ENCODE results near the gene DNAJC17. TPM values are rescaled to one million over a fixed set of nuclear protein-coding genes. Genes with fewer than 3 reads are reported as not detected.
A peak's percentile ranks its signal among the peaks of the same experiment; 100 is the strongest.

Gene DNAJC17
- total RNA-seq, 2 donors from 2014 or later = 38.1 to 48.0 TPM

DNA sequence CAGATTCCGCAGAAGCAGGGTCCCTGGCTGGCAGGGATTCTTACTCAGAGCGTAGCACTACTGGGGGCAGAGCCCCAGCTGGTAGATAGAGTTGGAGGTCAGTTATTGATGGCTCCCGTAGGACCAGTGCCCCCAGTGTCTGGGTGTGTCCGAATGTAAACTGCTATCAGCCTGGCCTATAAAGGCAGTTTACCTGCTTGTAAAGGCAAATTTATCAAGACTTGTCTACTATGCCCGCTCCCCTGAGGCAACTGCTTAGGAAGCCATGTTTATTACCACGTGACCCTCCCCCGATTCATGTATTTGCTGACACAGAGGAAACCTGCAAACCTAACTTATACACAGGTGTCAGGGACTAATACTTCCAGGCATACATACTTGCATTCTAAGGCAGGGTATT is 21.8 kb upstream of the DNAJC17 start:
- peak overlapping the region; percentile 91 for H3K27ac ChIP-seq
- no peaks in the 10 kb centered on the region for H3K27me3 ChIP-seq
- TF ChIP-seq, protein P1, sequence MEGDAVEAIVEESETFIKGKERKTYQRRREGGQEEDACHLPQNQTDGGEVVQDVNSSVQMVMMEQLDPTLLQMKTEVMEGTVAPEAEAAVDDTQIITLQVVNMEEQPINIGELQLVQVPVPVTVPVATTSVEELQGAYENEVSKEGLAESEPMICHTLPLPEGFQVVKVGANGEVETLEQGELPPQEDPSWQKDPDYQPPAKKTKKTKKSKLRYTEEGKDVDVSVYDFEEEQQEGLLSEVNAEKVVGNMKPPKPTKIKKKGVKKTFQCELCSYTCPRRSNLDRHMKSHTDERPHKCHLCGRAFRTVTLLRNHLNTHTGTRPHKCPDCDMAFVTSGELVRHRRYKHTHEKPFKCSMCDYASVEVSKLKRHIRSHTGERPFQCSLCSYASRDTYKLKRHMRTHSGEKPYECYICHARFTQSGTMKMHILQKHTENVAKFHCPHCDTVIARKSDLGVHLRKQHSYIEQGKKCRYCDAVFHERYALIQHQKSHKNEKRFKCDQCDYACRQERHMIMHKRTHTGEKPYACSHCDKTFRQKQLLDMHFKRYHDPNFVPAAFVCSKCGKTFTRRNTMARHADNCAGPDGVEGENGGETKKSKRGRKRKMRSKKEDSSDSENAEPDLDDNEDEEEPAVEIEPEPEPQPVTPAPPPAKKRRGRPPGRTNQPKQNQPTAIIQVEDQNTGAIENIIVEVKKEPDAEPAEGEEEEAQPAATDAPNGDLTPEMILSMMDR (IDR thresholded peaks at IDR 0.05) = no peak
- peak overlapping the region in 1 of 2 donors; percentile 71 for H3K9ac ChIP-seq (ENCODE audit: low read depth in 2 of 2, low read length in 2 of 2)
- no peaks in the 10 kb centered on the region for H3K9me3 ChIP-seq
- H3K36me3 ChIP-seq = no peaks in the 10 kb centered on the region
- peak overlapping the region; percentile 4 for H3K4me3 ChIP-seq
- H3K4me1 ChIP-seq = no peaks in the 10 kb centered on the region
- peak; percentile 75 for DNase-seq
- intact Hi-C loops (cut with DNase I) = no loop called here

DNA sequence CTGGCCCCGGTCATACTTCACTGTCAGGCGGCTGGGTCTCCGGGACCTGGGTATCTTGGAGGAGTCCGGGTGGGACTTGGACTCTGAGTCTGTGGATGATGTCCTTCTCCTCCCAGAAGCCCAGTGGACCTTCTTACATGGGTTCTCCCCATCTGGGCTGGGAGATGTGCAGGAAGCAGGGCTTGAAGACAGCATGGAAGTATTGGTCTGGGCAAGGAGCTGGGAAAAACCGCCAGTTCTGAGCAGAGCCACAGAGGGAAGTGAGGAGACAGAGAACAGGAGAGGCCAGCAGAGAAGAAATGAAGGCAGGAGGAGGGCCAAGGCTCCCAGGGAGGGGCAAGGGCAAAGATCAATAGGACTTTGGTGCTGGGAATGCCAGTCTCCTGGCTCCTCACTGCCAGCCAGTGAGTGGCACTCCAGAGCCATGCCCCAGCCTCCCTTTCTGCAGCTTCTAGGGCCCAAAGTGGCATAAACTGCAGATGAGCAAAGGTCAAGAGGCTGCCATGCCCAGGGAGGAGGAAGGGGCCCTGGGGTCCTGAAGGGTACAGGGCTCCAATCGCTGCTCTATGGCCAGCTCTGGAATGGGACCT is 21.3 kb upstream of the DNAJC17 start, which contains the start of gene PPP1R14D:
TSS of gene PPP1R14D (minus strand) at position 262 of the 590 bp plus-strand sequence. CDS start at position 195, 67 bp downstream.
- TF ChIP-seq, protein P1 (IDR thresholded peaks at IDR 0.05) = peak; percentile 18
- Histone ChIP-seq H3K4me3 (peak within 1 kb of the TSS; percentile 35), H3K4me1 (no peaks in the 10 kb centered on the region), H3K9ac (ENCODE audit: low read depth in 2 of 2, low read length in 2 of 2) (peak within 1 kb of the TSS; percentile 53 to 71), H3K9me3 (no peaks in the 10 kb centered on the region), H3K27ac (peak within 1 kb of the TSS; percentile 91), H3K36me3 (no peaks in the 10 kb centered on the region), H3K27me3 (no peaks in the 10 kb centered on the region)
- intact Hi-C loops (cut with DNase I) = no loop called here
- DNase-seq = peak; percentile 91

- TF ChIP-seq, protein P1 (IDR thresholded peaks at IDR 0.05) = no peak
- Histone ChIP-seq H3K4me1 (no peaks in the 10 kb centered on the region), H3K36me3 (no peaks in the 10 kb centered on the region), H3K27ac (peak overlapping the region; percentile 91), H3K9me3 (no peaks in the 10 kb centered on the region), H3K27me3 (no peaks in the 10 kb centered on the region), H3K9ac (ENCODE audit: low read depth in 2 of 2, low read length in 2 of 2) (peak overlapping the region in 1 of 2 donors; percentile 83), H3K4me3 (peak overlapping the region; percentile 35)
- DNase-seq = peak; percentile 34
- intact Hi-C loops (cut with DNase I) = no loop called here
These were observed 19.3 kb upstream of the DNAJC17 start for GRCh38 chr15:40826423-40827075.

DNA sequence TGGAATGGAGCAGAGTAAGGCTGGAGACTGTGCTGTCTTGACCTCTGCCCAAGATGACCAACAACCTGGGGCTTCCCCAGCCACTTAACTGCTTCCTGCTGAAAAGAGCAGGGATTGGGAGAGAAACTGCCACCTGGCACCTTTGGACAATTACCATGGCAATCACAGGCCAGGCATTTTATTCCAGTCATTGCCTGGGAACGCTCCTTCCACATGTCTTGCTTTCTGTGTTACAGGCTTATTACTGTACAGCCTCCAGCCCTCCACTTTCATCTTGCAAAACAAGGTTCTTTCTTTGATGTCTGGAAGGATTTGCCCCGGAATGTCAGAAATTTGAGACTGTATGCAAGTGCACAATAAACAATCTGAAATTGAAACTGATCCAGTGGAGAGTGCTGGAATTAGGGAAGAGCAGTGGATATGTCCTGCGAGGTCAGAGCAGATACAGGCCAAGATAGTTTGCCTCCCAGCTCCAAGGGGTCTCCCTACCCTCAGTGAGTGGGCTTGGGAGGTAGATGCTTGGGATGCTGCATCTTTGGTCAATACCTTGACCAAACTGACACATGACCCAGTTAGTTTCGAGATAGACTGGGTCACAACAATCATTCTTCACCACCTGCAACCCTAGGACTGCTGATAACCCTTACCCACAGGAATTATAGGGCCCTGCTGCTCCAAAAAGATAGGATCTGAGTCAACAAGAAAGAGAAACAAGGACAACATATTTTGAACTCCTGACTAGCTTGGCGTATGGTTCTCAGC is 18.6 kb upstream of the DNAJC17 start:
- Histone ChIP-seq H3K4me1 (no peaks in the 10 kb centered on the region), H3K36me3 (no peaks in the 10 kb centered on the region), H3K27me3 (no peaks in the 10 kb centered on the region), H3K27ac (peak overlapping the region; percentile 91), H3K9ac (ENCODE audit: low read depth in 2 of 2, low read length in 2 of 2) (peak overlapping the region; percentile 40 to 83), H3K9me3 (no peaks in the 10 kb centered on the region), H3K4me3 (peak overlapping the region; percentile 35)
- intact Hi-C loops (cut with DNase I) = no loop called here
- TF ChIP-seq, protein P1 (IDR thresholded peaks at IDR 0.05) = no peak
- peak; percentile 86 for DNase-seq

GRCh38 chr15:40823572-40824343 is 16.5 kb upstream of the DNAJC17 start:
- Histone ChIP-seq H3K9me3 (no peaks in the 10 kb centered on the region), H3K36me3 (no peaks in the 10 kb centered on the region), H3K4me3 (no peak overlapping the region), H3K9ac (ENCODE audit: low read depth in 2 of 2, low read length in 2 of 2) (peak overlapping the region in 1 of 2 donors; percentile 62), H3K27me3 (no peaks in the 10 kb centered on the region), H3K27ac (peak overlapping the region; percentile 66), H3K4me1 (no peaks in the 10 kb centered on the region)
- no peak for DNase-seq
- intact Hi-C loops (cut with DNase I) = no loop called here
- TF ChIP-seq, protein P1 (IDR thresholded peaks at IDR 0.05) = no peak

All from colonic mucosa (tissue), 4 donors.